ENCODE results near the gene DUSP6. TPM values are rescaled to one million over a fixed set of nuclear protein-coding genes. Genes with fewer than 3 reads are reported as not detected.

Gene DUSP6
- total and polyA plus RNA-seq, 2 of the 8 experiments (the other 6 are each of a cell fraction or from before 2014, with no cell fraction given) = 99.3 to 179 TPM

GRCh38 chr12:89324437-89324836 lies 27.9 kb downstream of the DUSP6 start (continued):
- TF ChIP-seq CHD2 (IDR thresholded peaks at IDR 0.05; ENCODE audit: low read length) = no peak
- TF ChIP-seq BACH1 (IDR thresholded peaks at IDR 0.05; ENCODE audit: low read length) = no peak
- no peak for TF ChIP-seq E2F6 (IDR thresholded peaks at IDR 0.05)
- no peak for TF ChIP-seq NRF1 (IDR thresholded peaks at IDR 0.05; ENCODE audit: low read depth, low read length)
- no peak for TF ChIP-seq NANOG (IDR thresholded peaks at IDR 0.05; ENCODE audit: insufficient read depth, low read depth, low read length, poor library complexity, severe bottlenecking)
- no peak for TF ChIP-seq SP4 (IDR thresholded peaks at IDR 0.05; ENCODE audit: low read length)
